Measurements from ENCODE around the gene SHISA5.

GRCh38 chr3:48451270-48451669 is 52.7 kb downstream of the SHISA5 start:
- no peak for TF ChIP-seq CTCF (IDR thresholded peaks at IDR 0.05)
- no peak for TF ChIP-seq EP300 (IDR thresholded peaks at IDR 0.05)
